OCI-LY3 (cell line): Measurements from ENCODE around the gene QRSL1.
"Not testable (repeated sequence)": the region's sequence is repeated elsewhere in the genome, so short reads cannot be mapped to it uniquely, and the experiment has no call there.

Experiments
- EZH2phosphoT487 ChIP-seq: fragments of 200-600 bp; shearing (Covaris generic); IDR thresholded peaks from 2 replicates; pipeline ENCODE4 v1.6.1; 2018; ENCODE audit warnings: antibody characterized with exemption, mixed run types, low read depth
- TF ChIP-seq, protein P1 (sequence below): fragments of 200-600, 300-600 bp; sonication (generic); IDR thresholded peaks from 2 replicates; pipeline ENCODE4 v1.5.1; 2014; ENCODE audit warnings: antibody characterized with exemption, low read length, low read depth

- TF ChIP-seq, protein P1, sequence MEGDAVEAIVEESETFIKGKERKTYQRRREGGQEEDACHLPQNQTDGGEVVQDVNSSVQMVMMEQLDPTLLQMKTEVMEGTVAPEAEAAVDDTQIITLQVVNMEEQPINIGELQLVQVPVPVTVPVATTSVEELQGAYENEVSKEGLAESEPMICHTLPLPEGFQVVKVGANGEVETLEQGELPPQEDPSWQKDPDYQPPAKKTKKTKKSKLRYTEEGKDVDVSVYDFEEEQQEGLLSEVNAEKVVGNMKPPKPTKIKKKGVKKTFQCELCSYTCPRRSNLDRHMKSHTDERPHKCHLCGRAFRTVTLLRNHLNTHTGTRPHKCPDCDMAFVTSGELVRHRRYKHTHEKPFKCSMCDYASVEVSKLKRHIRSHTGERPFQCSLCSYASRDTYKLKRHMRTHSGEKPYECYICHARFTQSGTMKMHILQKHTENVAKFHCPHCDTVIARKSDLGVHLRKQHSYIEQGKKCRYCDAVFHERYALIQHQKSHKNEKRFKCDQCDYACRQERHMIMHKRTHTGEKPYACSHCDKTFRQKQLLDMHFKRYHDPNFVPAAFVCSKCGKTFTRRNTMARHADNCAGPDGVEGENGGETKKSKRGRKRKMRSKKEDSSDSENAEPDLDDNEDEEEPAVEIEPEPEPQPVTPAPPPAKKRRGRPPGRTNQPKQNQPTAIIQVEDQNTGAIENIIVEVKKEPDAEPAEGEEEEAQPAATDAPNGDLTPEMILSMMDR: not testable (repeated sequence)
- TF ChIP-seq EZH2phosphoT487: not testable (repeated sequence)
Observed at GRCh38 chr6:106701201-106701600, 71.8 kb downstream of the QRSL1 start.
